Putamen (tissue), 1 donor: ENCODE data around the gene ARMC6.
"Not testable (repeated sequence)": the region's sequence is repeated elsewhere in the genome, so short reads cannot be mapped to it uniquely, and the experiment has no call there.

Source experiments
- DNase-seq: peaks from one replicate; pipeline ENCODE4 v3.0.0-alpha.2; 2016; ENCODE audit warnings: low spot score

Gene ARMC6

DNA sequence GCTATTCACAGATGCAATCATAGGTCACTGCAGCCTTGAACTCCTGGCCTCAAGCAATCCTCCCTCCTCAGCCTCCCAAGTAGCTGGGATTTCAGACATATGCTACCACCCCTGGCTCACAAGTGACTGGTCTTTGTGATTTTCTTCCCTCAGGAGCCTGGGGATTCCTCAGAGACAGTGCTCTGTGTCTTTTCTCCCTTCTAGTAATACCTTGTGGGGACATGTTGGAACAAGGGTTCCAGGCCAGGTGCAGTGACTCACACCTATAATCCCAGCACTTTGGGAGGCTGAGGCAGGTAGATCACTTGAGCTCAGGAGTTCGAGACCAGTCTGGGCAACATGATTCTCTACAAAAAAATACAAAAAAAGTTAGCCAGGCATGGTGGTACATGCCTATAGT lies 10.0 kb upstream of the ARMC6 start:
- not testable (repeated sequence) for DNase-seq

GRCh38 chr19:19025861-19026260 lies 7.5 kb upstream of the ARMC6 start:
- DNase-seq: no peak

GRCh38 chr19:19026299-19026971 lies 7.0 kb upstream of the ARMC6 start:
- DNase-seq: no peak

GRCh38 chr19:19027228-19027627 lies 6.2 kb upstream of the ARMC6 start:
- DNase-seq: no peak

GRCh38 chr19:19028526-19028925 lies 4.9 kb upstream of the ARMC6 start:
- peak; percentile 55 for DNase-seq

DNA sequence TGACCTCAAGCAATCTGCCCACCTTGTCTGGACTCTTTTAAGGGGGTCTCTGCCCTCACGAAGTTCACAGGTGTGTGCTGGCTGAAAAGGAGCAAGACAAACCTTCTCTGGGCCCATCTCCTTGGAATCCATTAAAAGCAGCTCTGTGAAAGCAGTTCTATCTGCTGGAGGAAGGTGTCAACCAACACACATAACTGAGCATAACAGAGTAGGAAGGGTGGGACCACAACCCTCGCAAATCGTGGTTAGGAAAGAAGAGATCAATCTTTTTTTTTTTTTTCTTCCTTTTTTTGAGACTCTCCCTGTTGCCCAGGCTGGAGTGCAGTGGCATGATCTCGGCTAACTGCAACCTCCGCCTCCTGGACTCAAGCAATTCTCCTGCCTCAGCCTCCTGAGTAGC lies 1.5 kb upstream of the ARMC6 start:
- DNase-seq: no peak

DNA sequence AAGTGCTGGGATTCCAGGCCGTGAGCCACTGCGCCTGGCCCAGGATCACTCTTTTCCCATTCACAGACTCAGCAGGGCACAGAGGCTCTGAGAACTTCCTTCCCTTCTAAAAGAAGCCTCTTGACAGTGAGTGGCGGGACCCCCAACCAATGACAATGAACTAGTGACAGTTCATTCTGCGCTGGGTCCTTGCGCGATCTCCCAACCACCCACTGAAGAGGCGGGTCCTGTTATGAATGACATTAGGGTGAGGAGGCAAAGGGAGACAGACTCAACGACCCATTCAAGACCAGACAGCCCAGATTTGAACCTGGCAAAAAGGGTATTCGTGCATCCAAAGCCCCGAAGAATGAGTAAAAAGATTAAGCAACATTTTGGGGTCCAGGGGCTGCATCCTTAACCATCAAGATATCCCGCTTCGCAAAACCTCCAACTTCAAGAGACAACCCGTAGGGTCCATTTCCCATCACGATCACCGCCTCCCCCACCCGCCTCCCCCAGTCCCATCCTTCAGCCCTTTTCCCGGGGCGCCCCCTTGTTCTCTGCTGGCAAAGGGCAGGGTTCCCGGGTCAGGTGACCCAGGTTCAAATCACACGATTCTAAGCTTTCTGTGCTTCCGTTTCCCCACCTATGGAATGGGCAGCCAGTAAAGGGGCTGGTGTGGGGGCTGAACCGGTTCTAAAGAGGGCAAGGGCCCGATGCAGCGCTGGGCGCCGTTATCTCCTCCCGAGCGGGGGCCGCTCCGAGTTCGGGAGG lies 805 bp upstream of the ARMC6 start:
- DNase-seq: peak; percentile 86

DNA sequence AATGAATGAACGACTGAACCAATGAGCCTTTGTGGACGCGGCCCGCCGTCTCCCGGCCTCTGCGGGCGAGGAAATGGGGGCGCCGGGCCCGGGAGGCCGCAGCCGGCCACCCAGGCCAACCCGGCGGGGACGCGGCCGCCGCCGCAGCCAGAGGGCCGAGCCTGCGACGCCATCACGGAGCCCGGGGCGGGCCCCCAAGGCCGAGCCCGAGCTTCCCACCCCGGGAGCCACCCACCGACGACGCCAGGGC lies 302 bp upstream of the ARMC6 start:
- no peak for DNase-seq

GRCh38 chr19:19034204-19034624 lies 811 bp downstream of the ARMC6 start:
- peak; percentile 21 for DNase-seq

GRCh38 chr19:19039901-19040300 lies 6.5 kb downstream of the ARMC6 start:
- DNase-seq: no peak

GRCh38 chr19:19040417-19040816 lies 7.0 kb downstream of the ARMC6 start:
- DNase-seq: no peak

GRCh38 chr19:19042732-19043280 lies 9.4 kb downstream of the ARMC6 start:
- no peak for DNase-seq

DNA sequence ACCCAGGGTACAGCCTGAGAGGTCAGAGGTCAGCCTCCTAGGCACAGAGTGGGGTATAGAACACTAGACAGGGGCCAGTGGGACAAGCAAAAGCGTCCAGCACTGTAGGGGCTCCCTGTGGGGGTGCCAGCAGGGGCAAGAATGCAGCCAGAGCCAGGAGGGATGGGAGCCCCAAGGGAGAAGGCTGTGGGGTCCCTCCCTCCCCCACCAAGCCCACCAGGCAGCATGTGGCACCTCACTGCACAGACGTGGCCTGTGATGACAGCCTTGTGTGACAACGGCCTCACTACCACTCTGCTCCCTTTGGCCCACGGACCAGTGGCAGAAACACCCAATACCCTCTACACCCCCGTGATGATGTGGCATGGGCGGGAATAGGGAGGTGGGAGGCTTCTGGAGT lies 10.1 kb downstream of the ARMC6 start:
- DNase-seq: no peak

GRCh38 chr19:19043881-19044280 lies 10.5 kb downstream of the ARMC6 start:
- peak; percentile 39 for DNase-seq

- no peak for DNase-seq
Observed at GRCh38 chr19:19049406-19049805, 16.0 kb downstream of the ARMC6 start.

- DNase-seq: no peak
Observed at GRCh38 chr19:19050104-19050503, 16.7 kb downstream of the ARMC6 start.

DNA sequence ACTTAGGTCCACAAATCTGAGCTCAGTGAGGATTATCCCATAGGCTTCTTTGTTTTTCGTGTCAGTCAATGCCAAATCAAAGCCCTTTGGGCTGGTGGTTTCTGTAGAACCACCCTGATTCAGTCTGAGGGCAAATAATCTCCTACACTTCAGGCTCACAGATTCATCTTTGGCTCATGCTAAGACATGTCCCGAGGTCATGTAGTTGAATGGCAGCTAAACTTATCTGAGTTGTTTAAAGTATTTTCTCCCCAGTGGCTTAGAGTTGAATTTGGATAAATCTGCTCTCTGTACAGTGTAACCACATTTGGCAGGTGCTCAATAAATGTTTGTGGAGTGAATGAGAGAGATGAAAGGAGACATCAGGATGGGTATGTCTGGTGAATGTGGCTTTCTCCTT lies 17.3 kb downstream of the ARMC6 start:
- DNase-seq: no peak

- no peak for DNase-seq
Observed at GRCh38 chr19:19051478-19052213, 18.2 kb downstream of the ARMC6 start.

GRCh38 chr19:19052921-19053320 lies 19.5 kb downstream of the ARMC6 start:
- DNase-seq: no peak

- DNase-seq: peak; percentile 36
Observed at GRCh38 chr19:19053508-19054314, 20.3 kb downstream of the ARMC6 start.

DNA sequence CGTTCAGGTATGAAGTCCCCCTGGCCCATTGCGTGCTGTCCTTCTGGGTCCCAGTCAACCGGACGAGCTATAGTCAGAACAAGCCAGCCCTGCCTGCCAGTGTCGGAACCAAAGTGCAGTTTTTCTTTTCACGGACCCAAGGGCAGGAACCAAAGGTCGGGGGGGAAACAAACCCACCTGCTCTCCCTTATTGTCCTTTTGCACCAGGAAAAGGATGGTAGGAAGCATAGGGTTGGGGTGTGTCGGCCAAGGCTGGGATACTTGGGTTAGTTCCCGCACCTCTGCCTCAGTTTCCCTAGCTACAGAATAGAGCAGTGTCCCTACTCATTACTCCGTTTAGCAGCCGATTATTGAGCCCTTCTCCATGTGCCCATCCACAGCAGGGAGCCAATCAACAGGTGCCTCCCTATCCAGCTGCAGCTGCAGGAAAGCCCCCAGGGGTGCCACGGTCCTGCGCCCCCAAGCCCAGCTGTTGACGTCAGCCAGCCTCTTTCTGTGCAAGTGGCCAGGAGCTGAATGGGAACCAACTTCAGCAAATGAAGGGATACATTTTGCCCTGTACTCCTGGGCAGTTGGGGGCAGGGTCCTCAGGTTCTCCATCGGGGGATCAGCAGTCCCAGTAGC lies 21.0 kb downstream of the ARMC6 start:
- DNase-seq: no peak
